Testis (tissue), 3 donors: ENCODE data around the gene GABRR3. TPM values are rescaled to one million over a fixed set of nuclear protein-coding genes. Genes with fewer than 3 reads are reported as not detected.
A peak's percentile ranks its signal among the peaks of the same experiment; 100 is the strongest.

Source experiments
- DNase-seq: peaks from one replicate; pipeline ENCODE4 v3.0.0-alpha.2; 2019
- H3K27ac ChIP-seq, 2 donors: fragments of 200-600 bp; sonication (generic); one replicate each; pipeline ENCODE4 v1.5.1; 2019
- H3K27me3 ChIP-seq: fragments of 200-600 bp; sonication (generic); one replicate; pipeline ENCODE4 v1.5.1; 2019
- H3K36me3 ChIP-seq: fragments of 200-600 bp; sonication (generic); one replicate; pipeline ENCODE4 v1.5.1; 2017; ENCODE audit warnings: low read depth; ENCODE audit errors: missing control alignments
- H3K4me1 ChIP-seq: fragments of 200-600 bp; sonication (generic); one replicate; pipeline ENCODE4 v1.5.1; 2019
- H3K4me3 ChIP-seq, 2 donors: fragments of 200-600 bp; sonication (generic); one replicate each; pipeline ENCODE4 v1.5.1; 2017 to 2019
- H3K9me3 ChIP-seq: fragments of 200-600 bp; sonication (generic); one replicate; pipeline ENCODE4 v1.5.1; 2017
- CTCF ChIP-seq, 3 experiments: fragments of 450-650 bp in 2 of 3; fragments of 200-600 bp in 1 of 3; sonication (generic) in 1 of 3; IDR thresholded peaks; one replicate each; pipeline ENCODE4 v1.5.1; 2016 to 2019; ENCODE audit warnings: antibody characterized with exemption in 3 of 3, mild to moderate bottlenecking in 2 of 3, moderate library complexity in 1 of 3
- POLR2A ChIP-seq: fragments of 450-650 bp; IDR thresholded peaks from one replicate; pipeline ENCODE4 v1.6.1; 2017; ENCODE audit warnings: antibody characterized with exemption, mild to moderate bottlenecking, moderate library complexity
- WGBS, 2 donors: methylation state at CpG; one replicate each; pipeline ENCODE4 v1.1.5; 2018; 5-methylcytosine and 5-hydroxymethylcytosine counted together
- intact Hi-C: fragments of 100-400 bp; cut with DNase I; formaldehyde crosslinking; loops from one replicate; pipeline ENCODE4 v1.15.1; 2023; ENCODE audit warnings: low total_unique reads
- polyA plus RNA-seq: library from polyadenylated mRNA; stranded (reverse); fragments of 350-450 nt; fragmentation: Illumina TruSeq; extraction: RNeasy Lipid Tissue Mini Kit (QIAGEN cat#74804); gene quantifications from one replicate; pipeline ENCODE4 v1.2.3, GENCODE V29; 2014; ENCODE audit warnings: low read depth, low replicate concordance; ENCODE audit not compliant: insufficient read depth
- total RNA-seq, 2 donors: library from RNA; depleted of rRNA; stranded (reverse); fragments of >200 nt; gene quantifications; one replicate each; pipeline ENCODE4 v1.2.3, GENCODE V29; 2016

GABRR3 gene
- total and polyA plus RNA-seq, 3 donors from 2014 or later: 0.19 to 0.55 (median 0.38) TPM

DNA sequence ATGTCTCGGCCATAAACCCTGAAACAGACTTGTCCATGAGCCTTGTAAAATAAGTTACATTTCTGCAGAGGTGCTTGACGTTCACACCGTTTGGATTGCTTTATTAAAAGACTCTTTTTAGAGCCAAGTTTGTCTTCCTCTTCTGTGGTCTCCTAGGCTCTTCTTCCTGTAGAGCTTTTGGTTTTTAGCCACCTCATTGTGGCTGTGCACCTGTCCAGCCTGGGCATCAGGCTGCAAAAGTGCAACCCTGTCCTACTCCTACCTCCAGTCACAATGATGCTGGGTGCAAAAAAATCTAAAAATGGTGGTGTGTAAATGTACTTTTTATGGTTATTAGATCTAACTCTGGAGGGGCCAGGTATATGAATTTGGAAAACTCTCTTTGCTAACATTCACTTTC is 60.1 kb downstream of the GABRR3 start:
- Histone ChIP-seq H3K36me3 (no peaks in the 10 kb centered on the region), H3K4me1 (peaks cover 18% of the 10 kb centered on the region), H3K27me3 (no peaks in the 10 kb centered on the region), H3K27ac (no peak overlapping the region), H3K4me3 (no peak overlapping the region), H3K9me3 (no peaks in the 10 kb centered on the region)
- TF ChIP-seq CTCF (IDR thresholded peaks at IDR 0.05) (no peak), POLR2A (no peak)
- intact Hi-C loops: no loop called here
- 48 to 62% methylated on average over 3 of the region's 3 CpGs for WGBS, 2 donors
- DNase-seq: no peak

GRCh38 chr3:97972976-97973375 is 62.1 kb downstream of the GABRR3 start:
- Histone ChIP-seq H3K27me3 (no peaks in the 10 kb centered on the region), H3K4me3 (peak overlapping the region; percentile 88 to 91), H3K4me1 (peaks cover 15% of the 10 kb centered on the region), H3K27ac (peak overlapping the region in 1 of 2 donors; percentile 67), H3K9me3 (no peaks in the 10 kb centered on the region), H3K36me3 (no peaks in the 10 kb centered on the region)
- intact Hi-C loops: no loop called here
- TF ChIP-seq CTCF (IDR thresholded peaks at IDR 0.05) (no peak), POLR2A (no peak)
- no peak for DNase-seq
- 58 to 64% methylated on average over 9 of the region's 9 CpGs for WGBS, 2 donors

DNA sequence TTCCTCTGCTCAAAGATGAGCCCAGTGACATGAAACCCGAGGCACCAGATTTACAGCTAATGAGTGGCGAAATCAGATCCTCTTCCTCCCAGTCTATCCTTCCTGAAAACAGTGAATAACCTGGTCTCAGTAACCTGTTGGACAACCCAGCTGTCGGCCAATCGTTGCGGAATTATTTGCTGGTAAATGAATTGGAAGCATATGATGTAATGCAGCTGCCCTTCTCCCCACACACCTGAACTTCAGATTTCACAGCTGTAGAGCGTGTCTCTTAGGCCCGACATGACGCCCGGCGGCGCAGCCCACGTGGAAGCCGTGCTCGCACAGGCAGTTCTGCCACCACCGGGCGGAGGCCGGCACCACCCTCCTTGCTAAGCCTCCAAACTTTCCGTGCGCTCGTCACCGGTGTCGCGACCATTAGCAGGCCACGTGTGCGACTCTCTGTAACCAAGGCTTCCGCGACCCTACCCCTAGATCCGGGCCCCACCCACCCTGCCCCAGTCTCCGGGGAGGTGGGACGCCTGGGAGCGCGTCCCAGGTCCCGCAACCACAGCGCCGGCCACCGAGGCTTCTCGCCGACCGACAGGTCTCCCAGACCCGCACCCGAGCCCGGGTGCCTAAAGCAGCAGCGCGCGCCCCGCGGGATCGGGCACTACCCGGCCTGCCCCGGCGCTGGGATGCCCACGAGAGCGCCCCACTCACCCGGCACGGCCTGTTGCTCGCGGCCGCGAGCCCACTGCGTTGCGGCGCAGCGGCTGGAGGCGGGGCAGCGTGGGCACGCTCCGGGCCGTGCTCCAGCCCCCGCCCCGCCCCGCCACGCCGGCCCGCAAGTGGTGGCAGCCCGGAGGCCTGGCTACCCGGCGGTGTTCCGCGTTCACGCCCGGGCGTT is 63.2 kb downstream of the GABRR3 start, which contains the start of gene RIOX2:
Gene RIOX2 (minus strand): TSS at position 753 of the 889 bp plus-strand sequence. CDS start 4,838 bp downstream, outside the sequence.
- Histone ChIP-seq H3K27me3 (no peaks in the 10 kb centered on the region), H3K36me3 (no peaks in the 10 kb centered on the region), H3K27ac (peak within 1 kb of the TSS; percentile 21 to 67), H3K4me1 (peaks cover 15% of the 10 kb centered on the region), H3K4me3 (peak within 1 kb of the TSS; percentile 88 to 91), H3K9me3 (no peaks in the 10 kb centered on the region)
- intact Hi-C loops: no loop called here
- 1 to 2% methylated on average over 43 to 67 of the region's 82 CpGs for WGBS, 2 donors
- no peak for TF ChIP-seq POLR2A
- TF ChIP-seq CTCF (IDR thresholded peaks at IDR 0.05): no peak
- peak; percentile 81 for DNase-seq

DNA sequence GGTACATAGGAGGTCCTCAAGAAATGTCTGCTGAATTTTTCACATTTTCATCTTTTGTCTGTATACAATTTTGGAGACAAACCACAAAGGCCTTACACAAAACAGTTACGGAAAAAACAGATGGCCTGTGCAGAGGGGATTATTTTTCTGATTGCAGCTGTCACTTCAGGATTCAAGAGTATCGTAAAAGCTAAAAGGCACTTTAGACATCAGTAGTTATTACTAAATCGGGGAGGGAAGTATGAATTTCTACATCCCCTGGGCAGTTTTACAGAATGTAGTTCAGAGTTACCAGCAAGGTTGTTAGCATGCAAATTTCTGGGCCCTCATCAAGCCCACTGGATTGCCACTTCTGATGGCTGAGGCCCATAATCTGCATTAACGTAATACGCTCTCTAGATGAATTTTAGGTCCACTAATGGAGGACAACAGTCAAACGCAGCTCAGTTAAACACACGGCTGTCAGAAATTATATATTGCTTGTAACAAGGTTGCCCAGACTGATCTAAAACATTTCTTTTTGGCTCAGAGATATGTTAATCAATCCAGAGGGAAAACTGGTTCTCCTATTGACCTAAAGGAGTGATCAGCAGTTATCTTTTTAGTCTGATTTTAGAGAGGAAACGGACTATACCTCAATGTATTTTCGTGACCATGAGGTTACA is 64.0 kb downstream of the GABRR3 start:
- WGBS, 2 donors: 64 to 65% methylated on average over 9 of the region's 9 CpGs
- H3K36me3 ChIP-seq: no peaks in the 10 kb centered on the region
- no peaks in the 10 kb centered on the region for H3K27me3 ChIP-seq
- no peaks in the 10 kb centered on the region for H3K9me3 ChIP-seq
- peaks cover 15% of the 10 kb centered on the region for H3K4me1 ChIP-seq
- H3K27ac ChIP-seq: peak overlapping the region; percentile 21 to 67
- H3K4me3 ChIP-seq: peak overlapping the region; percentile 88 to 91
- no peak for TF ChIP-seq POLR2A
- no peak for TF ChIP-seq CTCF (IDR thresholded peaks at IDR 0.05)
- intact Hi-C loops: no loop called here
- no peak for DNase-seq
